ENCODE results near the gene KCND1.

Gene KCND1

GRCh38 chrX:48913605-48914366 is 57.9 kb downstream of the KCND1 start:
- DNase-seq (ENCODE audit: low spot score): no peak
- no peak for FAIRE-seq

GRCh38 chrX:48911412-48912182 is 60.0 kb downstream of the KCND1 start, which contains the start of gene SLC35A2:
SLC35A2 (minus strand) TSS chrX:48911646; CDS start chrX:48911636, 10 bp downstream.
- peak; percentile 71 for DNase-seq (ENCODE audit: low spot score)
- FAIRE-seq: peak; percentile 84

Measured in RCC 7860 (cell line).